IPS-18c (cell line): ENCODE data around the gene FAM110D.

Experiments used
- H3K4me3 ChIP-seq: 2 replicates; pipeline ENCODE4 v1.7.0; 2013; ENCODE audit warnings: low read depth, mild to moderate bottlenecking, low read length, moderate library complexity; ENCODE audit not compliant: insufficient read depth
- H3K9me3 ChIP-seq: one replicate; pipeline ENCODE4 v1.6.1; 2013; ENCODE audit warnings: mild to moderate bottlenecking, low read length, moderate library complexity; ENCODE audit not compliant: control insufficient read depth, insufficient read depth

FAM110D gene

GRCh38 chr1:26197813-26198212 is 38.9 kb downstream of the FAM110D start:
- H3K4me3 ChIP-seq: no peak overlapping the region
- H3K9me3 ChIP-seq: no peaks in the 10 kb centered on the region

GRCh38 chr1:26200413-26200812 is 41.5 kb downstream of the FAM110D start:
- no peak overlapping the region for H3K4me3 ChIP-seq
- H3K9me3 ChIP-seq: no peaks in the 10 kb centered on the region

GRCh38 chr1:26203642-26204318 is 44.9 kb downstream of the FAM110D start:
- no peak overlapping the region for H3K4me3 ChIP-seq

GRCh38 chr1:26210147-26210870 is 51.4 kb downstream of the FAM110D start:
- Histone ChIP-seq H3K4me3 (no peak overlapping the region), H3K9me3 (no peaks in the 10 kb centered on the region)

More at GRCh38 chr1:26203642-26204318, 44.9 kb downstream of the FAM110D start:
- no peaks in the 10 kb centered on the region for H3K9me3 ChIP-seq

DNA sequence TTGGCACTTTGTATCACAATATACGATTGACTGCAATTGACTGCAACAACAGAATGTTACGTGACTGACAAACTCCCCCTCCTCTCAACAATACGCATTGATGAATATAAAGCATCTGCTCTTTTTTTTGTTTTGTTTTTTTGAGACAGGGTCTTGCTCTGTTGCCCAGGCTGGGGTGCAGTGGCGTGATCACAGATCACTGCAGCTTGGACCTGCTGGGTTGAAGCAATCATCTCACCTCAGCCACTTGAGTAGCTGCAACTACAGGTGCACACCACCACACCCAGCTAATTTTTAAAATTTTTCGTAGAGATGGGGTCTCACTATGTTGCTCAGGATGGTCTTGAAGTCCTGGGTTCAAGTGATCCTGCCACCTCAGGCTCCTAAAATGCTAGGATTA is 53.8 kb downstream of the FAM110D start:
- H3K9me3 ChIP-seq: no peaks in the 10 kb centered on the region
- H3K4me3 ChIP-seq: no peak overlapping the region

- Histone ChIP-seq H3K9me3 (no peaks in the 10 kb centered on the region), H3K4me3 (no peak overlapping the region)
Observed at GRCh38 chr1:26213335-26213905, 54.5 kb downstream of the FAM110D start.
